Cortex of kidney (tissue), 1 donor: ENCODE data around the gene GRIK4.

Source experiments
- DNase-seq: peaks from one replicate; lab custom pipeline; 2025; lab: John Stamatoyannopoulos, UW

GRIK4 gene

GRCh38 chr11:120525261-120526171 lies 14.0 kb downstream of the GRIK4 start:
- DNase-seq = no peak

- no peak for DNase-seq
These were observed 14.7 kb downstream of the GRIK4 start for GRCh38 chr11:120526241-120526640.

DNA sequence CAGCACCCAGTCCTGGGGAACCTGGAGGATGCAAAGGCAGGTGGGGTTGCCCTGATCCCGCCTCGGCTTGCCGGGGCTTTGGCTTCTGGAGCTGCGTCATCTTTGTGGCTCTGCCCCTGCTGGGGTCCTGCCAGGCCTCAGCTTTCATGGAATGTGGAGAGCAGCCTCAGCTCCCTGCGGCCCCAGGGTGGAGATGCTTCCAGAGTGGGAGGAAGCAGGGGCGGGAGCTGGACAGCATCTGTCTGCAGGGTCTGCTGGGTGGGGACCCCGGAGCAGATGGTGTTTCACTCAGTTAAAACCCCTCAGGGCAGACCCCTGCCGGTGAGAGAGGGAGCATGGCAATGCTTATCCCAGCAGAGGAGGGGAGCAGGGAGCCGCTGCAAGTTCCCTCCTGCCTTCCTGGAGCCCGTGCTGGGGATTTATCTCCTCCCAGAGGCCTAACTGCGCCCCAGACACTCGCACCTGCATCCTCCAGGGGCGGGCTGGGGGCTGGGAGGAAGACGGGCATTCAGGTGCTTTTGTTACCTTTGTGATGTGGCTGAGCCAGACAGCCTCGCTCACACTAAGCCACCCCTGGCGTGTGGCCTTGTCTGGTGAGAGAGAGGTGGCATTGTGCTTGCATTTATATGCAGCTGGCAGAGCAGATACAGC lies 15.7 kb downstream of the GRIK4 start:
- DNase-seq = no peak

GRCh38 chr11:120528749-120529148 lies 17.2 kb downstream of the GRIK4 start:
- no peak for DNase-seq

- DNase-seq = no peak
These were observed 17.7 kb downstream of the GRIK4 start for GRCh38 chr11:120529214-120529613.

DNA sequence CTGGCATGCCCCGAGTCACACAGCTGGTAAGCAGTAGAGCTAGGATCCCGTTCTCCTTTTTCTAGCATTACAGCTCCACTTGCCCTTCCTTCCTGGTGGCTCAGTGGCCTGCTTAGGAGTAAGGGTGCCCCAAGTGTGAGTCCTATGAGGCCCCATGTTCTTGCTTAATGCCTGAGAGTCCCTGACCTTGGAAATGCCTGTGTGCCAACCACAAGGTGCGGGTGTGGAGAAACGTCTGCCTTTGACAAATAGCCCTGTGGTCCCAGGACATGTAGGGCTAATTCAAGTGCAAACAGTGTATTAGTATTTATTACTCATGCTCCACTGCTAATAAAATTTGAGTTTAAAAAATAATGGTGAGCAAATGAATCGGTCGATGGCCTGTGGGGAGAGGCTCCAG lies 18.4 kb downstream of the GRIK4 start:
- DNase-seq = no peak

DNA sequence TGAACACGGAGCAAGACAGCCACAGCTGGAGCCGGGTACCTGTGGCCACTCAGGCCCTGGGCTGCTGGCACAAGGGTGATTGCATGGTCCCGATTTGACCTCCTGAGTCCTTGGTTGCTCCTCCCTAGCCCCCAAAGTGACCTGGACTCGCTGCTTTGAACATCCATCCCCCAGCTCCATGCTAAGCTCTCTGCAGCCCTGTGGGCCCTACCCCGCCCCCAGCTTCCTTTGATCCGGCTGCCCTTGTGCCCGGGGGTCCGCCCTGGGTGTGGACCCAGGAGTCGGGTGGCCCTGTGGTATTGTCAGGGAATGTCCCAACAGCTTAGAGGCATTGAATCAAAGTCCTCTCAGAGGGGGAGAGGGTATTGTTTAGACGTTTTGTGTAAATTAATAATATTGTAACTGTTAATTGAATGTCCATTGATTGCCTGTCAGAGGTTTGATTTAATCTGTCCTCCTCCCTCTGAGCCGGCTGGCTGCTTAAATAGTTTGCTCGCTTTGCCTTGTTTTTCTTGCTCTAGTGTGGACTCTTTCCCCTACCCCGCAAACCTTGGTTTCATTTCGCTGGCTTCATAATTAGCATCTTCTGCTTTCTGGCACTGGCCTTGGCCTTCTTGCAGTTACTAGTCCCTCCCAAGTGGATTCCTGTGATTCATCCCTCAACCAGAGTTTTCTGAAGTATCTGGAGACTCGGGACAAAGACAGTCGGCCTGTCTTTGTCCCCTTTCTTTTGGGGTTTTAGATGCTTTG lies 20.7 kb downstream of the GRIK4 start:
- no peak for DNase-seq

GRCh38 chr11:120532832-120533196 lies 21.3 kb downstream of the GRIK4 start:
- no peak for DNase-seq

GRCh38 chr11:120536091-120536796 lies 24.7 kb downstream of the GRIK4 start:
- no peak for DNase-seq

DNA sequence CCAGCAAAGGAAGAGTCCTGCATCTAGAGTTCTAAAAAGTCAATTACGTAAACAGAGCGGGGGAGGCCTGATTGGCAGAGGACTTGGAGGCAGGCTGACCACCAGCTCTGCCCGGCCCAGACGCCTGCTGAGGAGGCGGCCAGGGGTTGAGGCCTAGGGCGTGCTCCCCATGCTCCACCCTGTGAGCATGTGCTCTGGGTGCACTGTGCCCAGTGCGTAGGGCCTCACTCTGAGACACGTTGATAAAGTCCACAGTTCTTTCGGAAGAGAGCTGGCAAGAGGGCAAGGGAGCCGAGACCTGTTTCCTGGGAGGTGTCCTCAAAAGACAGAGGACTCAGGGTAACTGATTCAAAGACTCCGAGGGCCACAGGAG lies 25.2 kb downstream of the GRIK4 start:
- no peak for DNase-seq

DNA sequence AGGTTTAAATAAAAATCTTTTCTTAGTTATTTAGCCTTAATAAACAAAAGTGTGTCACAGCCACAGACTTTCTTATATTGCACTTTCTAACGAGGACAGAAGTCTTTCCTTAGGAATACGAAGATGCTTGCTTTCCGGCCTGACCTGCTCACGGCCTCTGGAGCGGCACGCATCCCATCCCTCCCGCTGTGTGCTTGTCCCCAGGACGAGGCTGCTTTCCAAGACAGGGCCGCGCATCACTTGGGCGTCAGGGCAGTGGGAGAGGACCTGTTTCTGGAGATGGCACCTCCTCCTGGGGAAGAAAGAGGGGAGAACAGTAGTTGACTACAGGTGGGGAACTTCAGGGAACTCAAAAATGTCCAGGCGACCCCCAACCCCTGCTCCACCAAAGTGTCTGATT lies 26.4 kb downstream of the GRIK4 start:
- no peak for DNase-seq

GRCh38 chr11:120538707-120539106 lies 27.2 kb downstream of the GRIK4 start:
- no peak for DNase-seq

- DNase-seq = no peak
These were observed 28.3 kb downstream of the GRIK4 start for GRCh38 chr11:120539667-120540369.

DNA sequence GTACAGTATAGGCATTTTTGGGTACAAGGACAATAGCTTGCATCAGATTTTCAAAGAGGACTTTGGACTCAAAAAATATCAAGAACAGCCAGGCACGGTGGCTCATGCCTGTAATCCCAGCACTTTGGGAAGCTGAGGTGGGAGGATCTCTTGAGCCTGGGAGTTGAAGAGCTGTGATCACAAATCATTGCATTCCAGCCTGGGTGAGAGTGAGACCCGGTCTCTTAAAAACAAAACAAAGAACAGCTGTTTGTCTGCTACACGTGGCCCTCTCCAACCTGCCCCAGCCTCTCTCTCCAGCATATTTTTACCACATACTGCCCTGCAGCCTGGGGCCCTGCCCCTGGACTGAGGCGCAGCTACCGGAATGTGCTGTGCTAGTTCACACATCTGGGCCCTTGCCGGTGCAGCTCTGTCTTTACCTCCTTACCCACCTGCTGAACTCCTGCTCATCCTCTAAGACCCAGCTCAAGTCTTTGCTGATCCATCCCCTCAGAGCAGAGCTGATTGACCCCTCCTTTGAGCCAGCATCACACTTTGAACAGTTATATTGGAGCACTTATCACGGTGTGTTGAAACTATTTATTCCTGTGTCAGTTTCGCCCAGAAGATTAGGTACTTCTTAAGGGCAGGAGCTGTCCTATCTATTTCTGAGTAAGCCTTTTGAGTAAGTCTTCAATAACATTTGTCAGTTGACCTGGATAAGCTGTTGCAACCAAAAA lies 29.4 kb downstream of the GRIK4 start:
- DNase-seq = no peak

DNA sequence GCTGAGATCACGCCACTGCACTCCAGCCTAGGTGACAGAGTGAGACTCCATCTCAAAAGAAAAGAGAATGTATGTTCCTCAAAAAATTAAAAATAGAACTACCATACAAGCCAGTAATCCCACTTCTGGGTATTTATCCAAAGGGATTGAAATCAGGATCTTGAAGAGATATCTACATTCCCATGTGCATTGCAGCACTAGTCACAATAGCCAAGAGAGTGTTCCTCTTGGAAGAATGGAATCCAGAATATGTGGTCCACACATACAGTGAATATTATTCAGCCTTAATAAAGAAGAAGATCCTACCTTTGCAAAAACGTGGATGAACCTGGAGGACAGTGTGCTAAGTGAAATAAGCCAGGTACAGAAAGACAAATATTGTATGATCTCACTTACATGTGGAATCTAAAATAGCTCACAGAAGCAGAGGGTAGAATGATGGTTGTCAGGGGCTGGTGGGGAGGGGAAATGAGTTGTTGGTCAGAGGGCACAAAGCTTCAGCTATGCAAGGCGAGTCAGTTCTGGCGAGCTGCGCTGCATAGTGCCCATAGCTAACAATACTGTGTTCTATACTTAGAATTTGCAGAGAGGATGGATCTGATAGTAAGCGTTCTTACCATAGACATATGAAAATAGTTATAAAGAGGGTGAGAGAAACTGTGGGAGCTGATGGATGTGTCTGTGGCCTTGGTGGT lies 32.1 kb downstream of the GRIK4 start:
- DNase-seq = no peak

DNA sequence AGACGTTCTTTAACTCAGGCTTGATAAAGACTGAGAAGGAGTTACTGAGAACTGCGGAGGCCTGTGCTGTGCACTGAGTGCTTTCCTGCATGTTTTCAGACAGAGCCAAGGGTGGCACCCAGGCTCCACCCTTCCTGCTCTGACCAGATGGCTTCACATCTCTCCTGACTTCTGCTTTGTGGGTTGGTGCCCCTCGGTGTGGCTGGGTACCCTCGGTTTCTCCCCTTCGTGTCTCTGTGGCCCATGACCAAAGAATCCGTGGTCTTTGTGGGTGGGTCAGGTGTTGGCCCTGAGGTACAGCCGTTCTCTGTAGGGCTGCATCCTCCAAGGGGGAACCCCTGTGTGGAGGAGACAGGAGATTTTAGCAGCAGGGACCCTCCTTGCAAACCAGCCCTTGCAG lies 34.3 kb downstream of the GRIK4 start:
- DNase-seq = no peak

GRCh38 chr11:120546312-120547205 lies 35.0 kb downstream of the GRIK4 start:
- DNase-seq = no peak

DNA sequence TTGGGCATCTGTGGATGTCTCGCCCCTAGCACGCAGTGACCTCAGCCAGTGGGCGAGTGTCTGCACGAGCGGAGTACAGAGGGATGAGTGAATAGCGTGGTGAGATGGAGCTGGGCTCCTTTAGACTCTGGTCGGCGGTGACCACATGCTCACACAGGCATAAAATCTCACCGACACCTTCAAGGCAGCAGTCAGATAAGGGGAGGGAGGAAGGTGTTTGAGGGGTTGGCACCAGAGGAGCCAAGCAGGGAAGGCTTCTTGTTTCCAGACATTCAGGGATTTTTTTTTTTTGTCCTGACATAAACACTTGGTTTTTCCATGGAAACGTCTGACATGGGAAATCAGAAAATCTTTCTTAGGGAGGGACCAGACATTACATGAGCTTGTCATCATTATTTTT lies 35.8 kb downstream of the GRIK4 start:
- no peak for DNase-seq
